Spleen (tissue), 11 donors: ENCODE results near the gene PPDPF. TPM values are rescaled to one million over a fixed set of nuclear protein-coding genes. Genes with fewer than 3 reads are reported as not detected.

Experiments used
- DNase-seq: peaks from one replicate; pipeline ENCODE4 v3.0.0-alpha.2; 2020
- H3K27ac ChIP-seq, 8 donors: fragments of 200-600 bp; sonication (generic) in 7 of 8; 1 replicate in 4 of 8; 2 replicates in 4 of 8; pipeline versions ENCODE4 v1.5.0 to v1.8.0; 2016 to 2021; ENCODE audit warnings: inconsistent platforms in 4 of 8, mild to moderate bottlenecking in 4 of 8, moderate library complexity in 1 of 8
- H3K27me3 ChIP-seq, 7 donors: fragments of 200-600 bp; sonication (generic) in 6 of 7; replicated peaks in 1 of 7; 1 replicate in 4 of 7; 2 replicates in 3 of 7; pipeline versions ENCODE4 v1.5.0 to v1.8.0; 2016 to 2021; ENCODE audit warnings: inconsistent platforms in 3 of 7, mild to moderate bottlenecking in 1 of 7
- H3K36me3 ChIP-seq, 6 donors: fragments of 200-600 bp; sonication (generic) in 5 of 6; 1 replicate in 4 of 6; 2 replicates in 2 of 6; pipeline versions ENCODE4 v1.5.0 to v1.8.0; 2016 to 2021; ENCODE audit warnings: inconsistent platforms in 2 of 6
- H3K4me1 ChIP-seq, 6 donors: fragments of 200-600 bp; sonication (generic) in 5 of 6; 1 replicate in 3 of 6; 2 replicates in 3 of 6; pipeline versions ENCODE4 v1.5.0 to v1.8.0; 2016 to 2021; ENCODE audit warnings: inconsistent platforms in 3 of 6
- H3K4me3 ChIP-seq, 8 donors: fragments of 200-600 bp; sonication (generic) in 7 of 8; 1 replicate in 4 of 8; 2 replicates in 4 of 8; pipeline versions ENCODE4 v1.5.0 to v1.8.0; 2016 to 2021; ENCODE audit warnings: inconsistent platforms in 4 of 8, mild to moderate bottlenecking in 4 of 8, moderate library complexity in 2 of 8
- H3K9me3 ChIP-seq, 8 donors: fragments of 200-600 bp; sonication (generic) in 7 of 8; 1 replicate in 4 of 8; 2 replicates in 4 of 8; pipeline versions ENCODE4 v1.5.0 to v1.8.0; 2016 to 2021; ENCODE audit warnings: inconsistent platforms in 4 of 8
- POLR2A ChIP-seq, 3 donors: fragments of 450-650 bp; IDR thresholded peaks; one replicate each; pipeline ENCODE4 v1.5.1; 2017; ENCODE audit warnings: antibody characterized with exemption in 3 of 3, mild to moderate bottlenecking in 1 of 3
- POLR2AphosphoS5 ChIP-seq, 3 donors: sonication (generic); formaldehyde crosslinking; IDR thresholded peaks; one replicate each; pipeline ENCODE4 v1.5.1; 2017; ENCODE audit warnings: antibody characterized with exemption in 3 of 3
- WGBS, 5 donors: extraction: QIAGEN DNeasy Blood & Tissue Kit in 3 of 5; methylation state at CpG; one replicate each; pipeline versions ENCODE4 v1.1.5 to v1.1.7; 2013 to 2018; 5-methylcytosine and 5-hydroxymethylcytosine counted together
- intact Hi-C: fragments of 100-400 bp; cut with DNase I; formaldehyde crosslinking; loops from one replicate; pipeline ENCODE4 v1.15.0; 2023; ENCODE audit warnings: low total_unique reads
- polyA plus RNA-seq, 3 donors: library from polyadenylated mRNA; stranded (reverse); fragments of 200-250 nt; gene quantifications; one replicate each; pipeline ENCODE4 v1.2.1, GENCODE V29; 2013
- total RNA-seq, 7 donors: library from RNA; depleted of rRNA in 3 of 7; stranded (reverse); fragments of >200 nt in 3 of 7; fragmentation: NEBNext Ultra II Directional in 4 of 7; extraction: Animal tissue kit (Norgen Biotek cat#: 25700) in 4 of 7; gene quantifications; one replicate each; pipeline versions ENCODE4 v1.1.0 to v1.2.1, GENCODE V29; 2016 to 2021
- TF ChIP-seq, protein P1 (sequence below), 11 experiments: fragments of 200-600 bp in 7 of 11; fragments of 450-650 bp in 4 of 11; sonication (generic) in 4 of 11; IDR thresholded peaks in 8 of 11; conservative IDR thresholded peaks in 3 of 11; 1 replicate in 7 of 11; 2 replicates in 4 of 11; pipeline versions ENCODE4 v1.4.0 to v1.8.0; 2016 to 2021; ENCODE audit warnings: antibody characterized with exemption in 11 of 11, inconsistent platforms in 4 of 11, mild to moderate bottlenecking in 1 of 11
- donor health status: healthy with polysubstance abuse.
- donor health status: DM: no; HTN: no; CAD: no; lungs with moderate emphysema.
- donor health status: DM: no; HTN: no; CAD: no.
- donor health status: Bipolar disorder and iron deficiency.
- donor health status: healthy.
- donor health status: DM: no; HTN: no; CAD: no.
- donor health status: DM: yes; HTN: yes; CAD: no.

The PPDPF gene
- total and polyA plus RNA-seq, 10 donors = 68.8 to 275 (median 124) TPM

- DNase-seq = peak; percentile 91
- peaks cover 0 to 10% (median 0%) of the 10 kb centered on the region in 7 donors for H3K27me3 ChIP-seq
- H3K4me1 ChIP-seq = peaks cover 17 to 95% (median 67%) of the 10 kb centered on the region in 6 donors
- WGBS, 5 donors = 63 to 83% (median 74%) methylated on average over 13 to 36 of the region's 36 CpGs
- peak overlapping the region in 2 of 8 donors; percentile 4 to 43 for H3K4me3 ChIP-seq
- intact Hi-C loops = no loop called here
- no peaks in the 10 kb centered on the region for H3K36me3 ChIP-seq
- TF ChIP-seq, protein P1, sequence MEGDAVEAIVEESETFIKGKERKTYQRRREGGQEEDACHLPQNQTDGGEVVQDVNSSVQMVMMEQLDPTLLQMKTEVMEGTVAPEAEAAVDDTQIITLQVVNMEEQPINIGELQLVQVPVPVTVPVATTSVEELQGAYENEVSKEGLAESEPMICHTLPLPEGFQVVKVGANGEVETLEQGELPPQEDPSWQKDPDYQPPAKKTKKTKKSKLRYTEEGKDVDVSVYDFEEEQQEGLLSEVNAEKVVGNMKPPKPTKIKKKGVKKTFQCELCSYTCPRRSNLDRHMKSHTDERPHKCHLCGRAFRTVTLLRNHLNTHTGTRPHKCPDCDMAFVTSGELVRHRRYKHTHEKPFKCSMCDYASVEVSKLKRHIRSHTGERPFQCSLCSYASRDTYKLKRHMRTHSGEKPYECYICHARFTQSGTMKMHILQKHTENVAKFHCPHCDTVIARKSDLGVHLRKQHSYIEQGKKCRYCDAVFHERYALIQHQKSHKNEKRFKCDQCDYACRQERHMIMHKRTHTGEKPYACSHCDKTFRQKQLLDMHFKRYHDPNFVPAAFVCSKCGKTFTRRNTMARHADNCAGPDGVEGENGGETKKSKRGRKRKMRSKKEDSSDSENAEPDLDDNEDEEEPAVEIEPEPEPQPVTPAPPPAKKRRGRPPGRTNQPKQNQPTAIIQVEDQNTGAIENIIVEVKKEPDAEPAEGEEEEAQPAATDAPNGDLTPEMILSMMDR (IDR thresholded peaks at IDR 0.05 in 8 of 11, conservative IDR thresholded peaks at IDR 0.05 in 3 of 11) = no peak
- peak; percentile 73 to 91 (median 85) for TF ChIP-seq POLR2AphosphoS5 (IDR thresholded peaks at IDR 0.05)
- no peaks in the 10 kb centered on the region for H3K9me3 ChIP-seq
- peak overlapping the region; percentile 54 to 88 (median 74) for H3K27ac ChIP-seq
Measured at GRCh38 chr20:63542031-63542559, 21.5 kb downstream of the PPDPF start.

DNA sequence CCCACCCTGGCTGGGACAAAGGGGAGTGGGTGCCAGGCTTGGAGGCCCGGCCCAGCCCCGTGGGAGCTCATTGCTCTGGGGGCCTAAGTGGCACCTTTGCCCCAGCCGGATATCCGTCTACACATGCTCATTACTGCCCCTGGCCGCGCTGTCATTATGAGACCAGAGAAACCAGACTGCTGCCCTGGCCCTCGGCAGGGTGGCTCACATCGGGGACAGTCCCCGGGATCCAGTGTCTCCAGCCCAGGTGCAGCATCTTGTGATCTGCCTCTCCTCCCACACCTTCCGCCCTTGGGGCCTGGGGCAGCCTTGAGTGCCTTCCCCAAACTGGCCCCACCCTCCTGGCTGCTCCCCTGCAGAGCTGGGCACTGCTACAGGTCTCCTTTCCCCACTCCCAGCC, 22.1 kb downstream of the PPDPF start:
- no peaks in the 10 kb centered on the region for H3K9me3 ChIP-seq
- H3K27ac ChIP-seq = peak overlapping the region in 7 of 8 donors; percentile 63 to 88 (median 79)
- H3K36me3 ChIP-seq = no peaks in the 10 kb centered on the region
- TF ChIP-seq POLR2A (IDR thresholded peaks at IDR 0.05) = no peak
- TF ChIP-seq POLR2AphosphoS5 (IDR thresholded peaks at IDR 0.05) = peak in 2 of 3 donors; percentile 6 to 22
- H3K4me1 ChIP-seq = peaks cover 11 to 95% (median 67%) of the 10 kb centered on the region in 6 donors
- intact Hi-C loops = no loop called here
- WGBS, 5 donors = 58 to 79% (median 67%) methylated on average over 8 to 10 of the region's 10 CpGs
- H3K27me3 ChIP-seq = peaks cover 0 to 16% (median 0%) of the 10 kb centered on the region in 7 donors
- peak; percentile 88 for DNase-seq
- H3K4me3 ChIP-seq = peak overlapping the region in 2 of 8 donors; percentile 4 to 43

GRCh38 chr20:63543131-63543530, 22.6 kb downstream of the PPDPF start:
- Histone ChIP-seq H3K27ac (peak overlapping the region in 5 of 8 donors; percentile 69 to 88 (median 84)), H3K36me3 (no peaks in the 10 kb centered on the region), H3K4me1 (peaks cover 13 to 95% (median 67%) of the 10 kb centered on the region in 6 donors), H3K9me3 (no peaks in the 10 kb centered on the region), H3K27me3 (peaks cover 0 to 21% (median 0%) of the 10 kb centered on the region in 7 donors), H3K4me3 (peak overlapping the region in 1 of 8 donors; percentile 43)
- intact Hi-C loops = no loop called here
- TF ChIP-seq POLR2AphosphoS5 (IDR thresholded peaks at IDR 0.05) (no peak), POLR2A (IDR thresholded peaks at IDR 0.05) (no peak)
- TF ChIP-seq, protein P1 (IDR thresholded peaks at IDR 0.05 in 8 of 11, conservative IDR thresholded peaks at IDR 0.05 in 3 of 11) = no peak
- no peak for DNase-seq
- WGBS, 5 donors = 77 to 88% (median 82%) methylated on average over 3 to 10 of the region's 10 CpGs

GRCh38 chr20:63543733-63544132, 23.2 kb downstream of the PPDPF start:
- Histone ChIP-seq H3K27me3 (peaks cover 0 to 27% (median 3%) of the 10 kb centered on the region in 7 donors), H3K9me3 (no peaks in the 10 kb centered on the region), H3K4me3 (no peak overlapping the region), H3K27ac (no peak overlapping the region), H3K4me1 (peaks cover 11 to 95% (median 64%) of the 10 kb centered on the region in 6 donors), H3K36me3 (no peaks in the 10 kb centered on the region)
- no peak for DNase-seq
- TF ChIP-seq, protein P1 (IDR thresholded peaks at IDR 0.05 in 8 of 11, conservative IDR thresholded peaks at IDR 0.05 in 3 of 11) = no peak
- TF ChIP-seq POLR2AphosphoS5 (IDR thresholded peaks at IDR 0.05) (no peak), POLR2A (IDR thresholded peaks at IDR 0.05) (no peak)
- WGBS, 5 donors = 82 to 93% (median 87%) methylated on average over 6 of the region's 6 CpGs
- intact Hi-C loops = no loop called here
